ENCODE results near the gene INTS3.

INTS3 gene

DNA sequence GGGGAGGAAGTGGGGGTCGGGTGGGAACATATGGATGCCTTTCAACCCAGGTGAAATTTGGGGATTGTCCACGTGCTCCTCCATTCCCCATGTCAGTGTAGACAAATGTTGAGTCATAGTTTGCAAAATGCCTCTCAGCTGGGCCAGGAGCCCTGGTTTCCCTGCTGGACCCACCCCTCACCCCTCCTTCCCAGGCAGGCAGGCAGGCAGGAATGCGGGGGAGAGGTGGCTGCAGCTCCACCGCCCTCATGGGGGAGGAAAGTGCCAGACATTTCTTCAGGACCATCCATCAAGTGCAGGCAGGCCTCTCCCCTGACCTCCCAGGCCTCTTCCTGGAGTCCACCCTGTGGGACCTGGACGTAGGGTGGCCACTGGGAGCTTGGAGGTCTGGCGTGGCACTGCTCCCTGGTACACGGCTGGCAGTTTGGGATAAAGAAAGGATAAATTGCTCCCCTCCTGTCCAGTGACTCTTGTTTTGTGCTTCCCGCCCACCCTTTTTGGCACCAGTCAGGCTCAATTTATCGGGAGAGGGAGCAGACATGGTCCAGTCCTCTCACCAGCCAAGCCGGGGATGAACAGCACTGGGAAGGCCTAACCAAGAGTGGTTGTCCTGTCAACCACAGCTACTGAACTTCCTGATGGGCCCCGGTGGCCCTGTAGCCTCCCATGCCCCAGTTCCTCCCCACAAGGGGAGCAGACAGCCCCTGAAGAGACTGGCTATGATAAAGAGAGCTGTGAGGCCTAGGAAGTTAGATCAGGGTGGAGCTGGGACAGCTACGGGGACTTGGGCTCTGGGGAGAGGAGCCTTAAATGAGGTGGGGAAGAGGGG, 30.4 kb upstream of the INTS3 start:
- no peak for TF ChIP-seq CTCF (IDR thresholded peaks at IDR 0.05; ENCODE audit: poor library complexity, severe bottlenecking)
- Histone ChIP-seq H3K27ac (ENCODE audit: poor library complexity, severe bottlenecking) (no peak overlapping the region), H3K4me1 (ENCODE audit: insufficient read depth, poor library complexity, severe bottlenecking) (peaks cover 4% of the 10 kb centered on the region), H3K27me3 (ENCODE audit: insufficient read depth, poor library complexity, severe bottlenecking) (no peaks in the 10 kb centered on the region), H3K4me3 (ENCODE audit: severe bottlenecking) (no peak overlapping the region), H3K36me3 (ENCODE audit: low read depth) (no peaks in the 10 kb centered on the region), H3K9me3 (ENCODE audit: severe bottlenecking) (no peaks in the 10 kb centered on the region)
- ATAC-seq (ENCODE audit: low read depth), result peak; percentile 37; the same call in 1 of the 3 replicates
- no peak for DNase-seq (ENCODE audit: low spot score)

- ATAC-seq (ENCODE audit: low read depth) (no peak), DNase-seq (ENCODE audit: low spot score) (no peak)
- Histone ChIP-seq H3K4me3 (ENCODE audit: severe bottlenecking) (no peak overlapping the region), H3K36me3 (ENCODE audit: low read depth) (no peaks in the 10 kb centered on the region), H3K4me1 (ENCODE audit: insufficient read depth, poor library complexity, severe bottlenecking) (peaks cover 4% of the 10 kb centered on the region), H3K27ac (ENCODE audit: poor library complexity, severe bottlenecking) (no peak overlapping the region), H3K9me3 (ENCODE audit: severe bottlenecking) (no peaks in the 10 kb centered on the region), H3K27me3 (ENCODE audit: insufficient read depth, poor library complexity, severe bottlenecking) (no peaks in the 10 kb centered on the region)
- no peak for TF ChIP-seq CTCF (IDR thresholded peaks at IDR 0.05; ENCODE audit: poor library complexity, severe bottlenecking)
Measured at GRCh38 chr1:153698020-153698922, 29.6 kb upstream of the INTS3 start.

DNA sequence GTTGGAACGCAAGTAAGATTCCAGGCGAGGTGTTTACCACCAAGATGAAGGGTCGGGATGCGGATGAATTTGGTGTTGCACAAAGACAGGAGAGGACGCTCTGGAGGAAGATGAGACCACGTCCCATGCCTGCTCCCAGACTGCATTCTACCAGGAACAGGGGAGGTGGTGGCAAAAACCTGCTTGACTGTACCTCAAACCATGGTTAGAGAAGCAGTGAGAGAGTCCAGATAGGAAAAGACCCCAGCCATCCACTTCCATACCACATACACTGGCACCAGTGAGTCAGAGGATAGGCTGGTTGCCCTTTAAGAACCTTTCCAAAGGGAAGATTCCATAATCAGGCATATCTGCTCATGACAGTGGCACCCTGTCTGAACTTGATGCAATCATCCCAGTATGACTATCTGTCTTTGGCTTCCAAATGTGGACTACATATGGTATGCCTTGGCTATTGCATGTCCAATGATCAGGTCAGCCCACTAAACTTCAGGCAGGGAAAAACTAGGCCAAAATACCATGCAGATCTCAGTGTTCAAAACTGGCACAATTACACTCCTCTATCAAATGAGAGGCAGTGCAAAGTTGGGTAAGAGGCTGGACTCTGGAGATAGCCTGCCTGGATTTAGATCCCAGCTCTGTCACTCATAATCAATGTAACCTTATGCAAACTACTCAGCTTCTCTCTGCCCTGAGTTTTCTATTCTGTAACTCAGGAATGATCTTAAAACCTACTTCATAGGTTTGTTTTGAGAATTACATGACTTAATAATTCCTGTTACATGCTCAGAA, 28.7 kb upstream of the INTS3 start:
- no peaks in the 10 kb centered on the region for H3K27me3 ChIP-seq (ENCODE audit: insufficient read depth, poor library complexity, severe bottlenecking)
- DNase-seq (ENCODE audit: low spot score) (no peak), ATAC-seq (ENCODE audit: low read depth) (peak; percentile 85)
- H3K4me1 ChIP-seq (ENCODE audit: insufficient read depth, poor library complexity, severe bottlenecking), result peaks cover 4% of the 10 kb centered on the region
- no peaks in the 10 kb centered on the region for H3K9me3 ChIP-seq (ENCODE audit: severe bottlenecking)
- no peak overlapping the region for H3K4me3 ChIP-seq (ENCODE audit: severe bottlenecking)
- no peak overlapping the region for H3K27ac ChIP-seq (ENCODE audit: poor library complexity, severe bottlenecking)
- TF ChIP-seq CTCF (IDR thresholded peaks at IDR 0.05; ENCODE audit: poor library complexity, severe bottlenecking), result no peak
- no peaks in the 10 kb centered on the region for H3K36me3 ChIP-seq (ENCODE audit: low read depth)

DNA sequence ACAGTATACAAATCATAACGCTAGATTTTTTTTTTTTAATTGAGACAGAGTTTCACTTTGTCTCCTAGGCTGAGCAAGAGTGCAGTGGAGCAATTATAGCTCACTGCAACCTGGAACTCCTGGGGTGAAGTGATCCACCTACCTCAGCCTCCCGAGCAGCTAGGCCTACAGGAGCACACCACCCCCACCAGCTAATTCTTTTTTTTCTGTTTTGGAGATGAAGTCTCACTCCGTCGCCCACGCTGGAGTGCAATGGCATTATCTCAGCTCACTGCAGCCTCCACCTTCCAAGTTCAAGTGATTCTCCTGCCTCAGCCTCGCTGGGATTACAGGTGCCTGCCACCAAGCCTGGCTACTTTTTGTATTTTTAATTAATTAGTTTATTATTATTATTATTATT, 28.1 kb upstream of the INTS3 start:
- no peak for ATAC-seq (ENCODE audit: low read depth)
- H3K4me3 ChIP-seq (ENCODE audit: severe bottlenecking), result no peak overlapping the region
- H3K9me3 ChIP-seq (ENCODE audit: severe bottlenecking), result no peaks in the 10 kb centered on the region
- TF ChIP-seq CTCF (IDR thresholded peaks at IDR 0.05; ENCODE audit: poor library complexity, severe bottlenecking), result no peak
- no peak for DNase-seq (ENCODE audit: low spot score)
- H3K27me3 ChIP-seq (ENCODE audit: insufficient read depth, poor library complexity, severe bottlenecking), result no peaks in the 10 kb centered on the region
- no peaks in the 10 kb centered on the region for H3K36me3 ChIP-seq (ENCODE audit: low read depth)
- H3K4me1 ChIP-seq (ENCODE audit: insufficient read depth, poor library complexity, severe bottlenecking), result peaks cover 4% of the 10 kb centered on the region
- H3K27ac ChIP-seq (ENCODE audit: poor library complexity, severe bottlenecking), result no peak overlapping the region
